PFSK-1 (cell line): ENCODE results near the gene EID2B.

Experiments used
- POLR2AphosphoS5 ChIP-seq: IDR thresholded peaks from 2 replicates; pipeline ENCODE4 v1.6.1; 2012; ENCODE audit warnings: low read depth, mild to moderate bottlenecking, control low read depth, low read length, moderate library complexity
- REST ChIP-seq, 2 experiments: IDR thresholded peaks; 2 replicates each; pipeline versions ENCODE4 v1.6.1 to v1.8.0; 2011 to 2012; ENCODE audit warnings: low read depth in 2 of 2, low read length in 2 of 2, control low read depth in 1 of 2, inconsistent platforms in 1 of 2, mild to moderate bottlenecking in 1 of 2, moderate library complexity in 1 of 2; ENCODE audit not compliant: insufficient read depth in 1 of 2
- TAF1 ChIP-seq: IDR thresholded peaks from 2 replicates; pipeline ENCODE4 v1.6.1; 2012; ENCODE audit warnings: low read length, control low read depth, borderline replicate concordance; ENCODE audit not compliant: insufficient read depth

GRCh38 chr19:39516270-39516669, 16.4 kb downstream of the EID2B start:
- no peak for TF ChIP-seq REST (IDR thresholded peaks at IDR 0.05; ENCODE audit: insufficient read depth in 1 of 2, low read depth in 2 of 2, low read length in 2 of 2)
- TF ChIP-seq POLR2AphosphoS5: no peak
- TF ChIP-seq TAF1: no peak
